ENCODE measurements around the gene XPOT. TPM values are rescaled to one million over a fixed set of nuclear protein-coding genes. Genes with fewer than 3 reads are reported as not detected.

The XPOT gene
- polyA plus RNA-seq, 2 donors: 14.2 to 19.0 TPM

GRCh38 chr12:64413884-64414283, 9.7 kb downstream of the XPOT start:
- no peaks in the 10 kb centered on the region for H3K9me3 ChIP-seq (ENCODE audit: control insufficient read depth in 2 of 2, insufficient read depth in 1 of 2, low read depth in 1 of 2, low read length in 1 of 2)
- 82 to 87% methylated on average over 2 of the region's 2 CpGs for WGBS, 2 donors
- H3K27ac ChIP-seq (ENCODE audit: low read depth in 2 of 2, low read length in 1 of 2): no peak overlapping the region
- no peaks in the 10 kb centered on the region for H3K27me3 ChIP-seq (ENCODE audit: control insufficient read depth in 1 of 2, insufficient read depth in 2 of 2, low read length in 2 of 2)
- H3K4me3 ChIP-seq (ENCODE audit: low read depth in 1 of 2, low read length in 2 of 2): no peak overlapping the region
- H3K4me1 ChIP-seq (ENCODE audit: control insufficient read depth in 2 of 2, insufficient read depth in 2 of 2, low read length in 1 of 2): no peaks in the 10 kb centered on the region
- peaks cover 4 to 13% of the 10 kb centered on the region in 2 donors for H3K36me3 ChIP-seq (ENCODE audit: control insufficient read depth in 2 of 2, insufficient read depth in 2 of 2, low read length in 1 of 2)

GRCh38 chr12:64418209-64418608, 14.0 kb downstream of the XPOT start:
- peaks cover 7 to 14% of the 10 kb centered on the region in 2 donors for H3K36me3 ChIP-seq (ENCODE audit: control insufficient read depth in 2 of 2, insufficient read depth in 2 of 2, low read length in 1 of 2)
- no peak overlapping the region for H3K4me3 ChIP-seq (ENCODE audit: low read depth in 1 of 2, low read length in 2 of 2)
- no peaks in the 10 kb centered on the region for H3K27me3 ChIP-seq (ENCODE audit: control insufficient read depth in 1 of 2, insufficient read depth in 2 of 2, low read length in 2 of 2)

GRCh38 chr12:64419696-64420095, 15.5 kb downstream of the XPOT start:
- WGBS, 2 donors: 82 to 91% methylated on average over 3 of the region's 3 CpGs
- Histone ChIP-seq H3K4me1 (ENCODE audit: control insufficient read depth in 2 of 2, insufficient read depth in 2 of 2, low read length in 1 of 2) (no peaks in the 10 kb centered on the region), H3K27ac (ENCODE audit: low read depth in 2 of 2, low read length in 1 of 2) (no peak overlapping the region), H3K9me3 (ENCODE audit: control insufficient read depth in 2 of 2, insufficient read depth in 1 of 2, low read depth in 1 of 2, low read length in 1 of 2) (no peaks in the 10 kb centered on the region), H3K27me3 (ENCODE audit: control insufficient read depth in 1 of 2, insufficient read depth in 2 of 2, low read length in 2 of 2) (no peaks in the 10 kb centered on the region), H3K4me3 (ENCODE audit: low read depth in 1 of 2, low read length in 2 of 2) (no peak overlapping the region), H3K36me3 (ENCODE audit: control insufficient read depth in 2 of 2, insufficient read depth in 2 of 2, low read length in 1 of 2) (peaks cover 5 to 12% of the 10 kb centered on the region in 2 donors)

More at GRCh38 chr12:64418209-64418608, 14.0 kb downstream of the XPOT start:
- Histone ChIP-seq H3K9me3 (ENCODE audit: control insufficient read depth in 2 of 2, insufficient read depth in 1 of 2, low read depth in 1 of 2, low read length in 1 of 2) (no peaks in the 10 kb centered on the region), H3K4me1 (ENCODE audit: control insufficient read depth in 2 of 2, insufficient read depth in 2 of 2, low read length in 1 of 2) (no peaks in the 10 kb centered on the region), H3K27ac (ENCODE audit: low read depth in 2 of 2, low read length in 1 of 2) (no peak overlapping the region)

GRCh38 chr12:64427988-64428387, 23.8 kb downstream of the XPOT start:
- Histone ChIP-seq H3K4me1 (ENCODE audit: control insufficient read depth in 2 of 2, insufficient read depth in 2 of 2, low read length in 1 of 2) (no peaks in the 10 kb centered on the region), H3K4me3 (ENCODE audit: low read depth in 1 of 2, low read length in 2 of 2) (no peak overlapping the region), H3K27me3 (ENCODE audit: control insufficient read depth in 1 of 2, insufficient read depth in 2 of 2, low read length in 2 of 2) (no peaks in the 10 kb centered on the region), H3K27ac (ENCODE audit: low read depth in 2 of 2, low read length in 1 of 2) (no peak overlapping the region), H3K9me3 (ENCODE audit: control insufficient read depth in 2 of 2, insufficient read depth in 1 of 2, low read depth in 1 of 2, low read length in 1 of 2) (no peaks in the 10 kb centered on the region), H3K36me3 (ENCODE audit: control insufficient read depth in 2 of 2, insufficient read depth in 2 of 2, low read length in 1 of 2) (peaks cover 8 to 10% of the 10 kb centered on the region in 2 donors)
- WGBS, 2 donors: 21 to 24% methylated on average over 1 of the region's 1 CpG

GRCh38 chr12:64428956-64429355, 24.8 kb downstream of the XPOT start:
- Histone ChIP-seq H3K27me3 (ENCODE audit: control insufficient read depth in 1 of 2, insufficient read depth in 2 of 2, low read length in 2 of 2) (no peaks in the 10 kb centered on the region), H3K4me3 (ENCODE audit: low read depth in 1 of 2, low read length in 2 of 2) (no peak overlapping the region), H3K27ac (ENCODE audit: low read depth in 2 of 2, low read length in 1 of 2) (no peak overlapping the region), H3K4me1 (ENCODE audit: control insufficient read depth in 2 of 2, insufficient read depth in 2 of 2, low read length in 1 of 2) (no peaks in the 10 kb centered on the region), H3K9me3 (ENCODE audit: control insufficient read depth in 2 of 2, insufficient read depth in 1 of 2, low read depth in 1 of 2, low read length in 1 of 2) (no peaks in the 10 kb centered on the region), H3K36me3 (ENCODE audit: control insufficient read depth in 2 of 2, insufficient read depth in 2 of 2, low read length in 1 of 2) (peaks cover 8 to 12% of the 10 kb centered on the region in 2 donors)
- 91 to 95% methylated on average over 4 of the region's 4 CpGs for WGBS, 2 donors

- Histone ChIP-seq H3K27me3 (ENCODE audit: control insufficient read depth in 1 of 2, insufficient read depth in 2 of 2, low read length in 2 of 2) (no peaks in the 10 kb centered on the region), H3K4me3 (ENCODE audit: low read depth in 1 of 2, low read length in 2 of 2) (no peak overlapping the region), H3K36me3 (ENCODE audit: control insufficient read depth in 2 of 2, insufficient read depth in 2 of 2, low read length in 1 of 2) (peaks cover under 1 to 12% of the 10 kb centered on the region in 2 donors), H3K27ac (ENCODE audit: low read depth in 2 of 2, low read length in 1 of 2) (no peak overlapping the region), H3K9me3 (ENCODE audit: control insufficient read depth in 2 of 2, insufficient read depth in 1 of 2, low read depth in 1 of 2, low read length in 1 of 2) (no peaks in the 10 kb centered on the region), H3K4me1 (ENCODE audit: control insufficient read depth in 2 of 2, insufficient read depth in 2 of 2, low read length in 1 of 2) (no peaks in the 10 kb centered on the region)
- 75 to 77% methylated on average over 2 of the region's 2 CpGs for WGBS, 2 donors
These were observed 26.7 kb downstream of the XPOT start for GRCh38 chr12:64430886-64431285.

GRCh38 chr12:64431791-64432190, 27.6 kb downstream of the XPOT start:
- no peaks in the 10 kb centered on the region for H3K27me3 ChIP-seq (ENCODE audit: control insufficient read depth in 1 of 2, insufficient read depth in 2 of 2, low read length in 2 of 2)

GRCh38 chr12:64433915-64434314, 29.7 kb downstream of the XPOT start:
- no peaks in the 10 kb centered on the region for H3K27me3 ChIP-seq (ENCODE audit: control insufficient read depth in 1 of 2, insufficient read depth in 2 of 2, low read length in 2 of 2)
- no peak overlapping the region for H3K27ac ChIP-seq (ENCODE audit: low read depth in 2 of 2, low read length in 1 of 2)
- 93 to 95% methylated on average over 5 of the region's 5 CpGs for WGBS, 2 donors
- H3K4me3 ChIP-seq (ENCODE audit: low read depth in 1 of 2, low read length in 2 of 2): no peak overlapping the region
- no peaks in the 10 kb centered on the region for H3K9me3 ChIP-seq (ENCODE audit: control insufficient read depth in 2 of 2, insufficient read depth in 1 of 2, low read depth in 1 of 2, low read length in 1 of 2)
- no peaks in the 10 kb centered on the region for H3K4me1 ChIP-seq (ENCODE audit: control insufficient read depth in 2 of 2, insufficient read depth in 2 of 2, low read length in 1 of 2)
- H3K36me3 ChIP-seq (ENCODE audit: control insufficient read depth in 2 of 2, insufficient read depth in 2 of 2, low read length in 1 of 2): peaks cover 7 to 10% of the 10 kb centered on the region in 2 donors

More at GRCh38 chr12:64431791-64432190, 27.6 kb downstream of the XPOT start:
- no peak overlapping the region for H3K4me3 ChIP-seq (ENCODE audit: low read depth in 1 of 2, low read length in 2 of 2)
- no peaks in the 10 kb centered on the region for H3K4me1 ChIP-seq (ENCODE audit: control insufficient read depth in 2 of 2, insufficient read depth in 2 of 2, low read length in 1 of 2)
- 90 to 94% methylated on average over 4 of the region's 4 CpGs for WGBS, 2 donors
- H3K36me3 ChIP-seq (ENCODE audit: control insufficient read depth in 2 of 2, insufficient read depth in 2 of 2, low read length in 1 of 2): peaks cover 6 to 13% of the 10 kb centered on the region in 2 donors
- H3K27ac ChIP-seq (ENCODE audit: low read depth in 2 of 2, low read length in 1 of 2): no peak overlapping the region
- H3K9me3 ChIP-seq (ENCODE audit: control insufficient read depth in 2 of 2, insufficient read depth in 1 of 2, low read depth in 1 of 2, low read length in 1 of 2): no peaks in the 10 kb centered on the region

DNA sequence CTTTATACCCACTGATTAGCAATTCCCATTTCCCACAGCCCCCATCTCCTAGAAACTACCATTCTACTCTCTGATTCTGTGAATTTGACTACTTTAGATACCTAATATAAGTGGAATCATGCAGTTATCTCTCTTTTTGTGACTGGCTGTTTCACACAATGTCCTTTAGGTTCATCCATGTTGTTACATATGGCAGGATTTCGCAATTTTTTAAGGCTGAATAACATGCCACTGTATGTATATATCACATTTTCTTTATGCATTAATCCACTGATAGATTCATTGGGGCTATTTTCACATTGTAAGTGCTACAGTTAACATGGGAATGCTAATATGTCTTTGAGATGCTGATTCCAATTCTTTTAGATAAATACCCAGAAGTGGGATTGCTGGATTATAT, 35.9 kb downstream of the XPOT start:
- WGBS, 2 donors: 96% methylated on average over 1 of the region's 1 CpG
- Histone ChIP-seq H3K27me3 (ENCODE audit: control insufficient read depth in 1 of 2, insufficient read depth in 2 of 2, low read length in 2 of 2) (no peaks in the 10 kb centered on the region), H3K36me3 (ENCODE audit: control insufficient read depth in 2 of 2, insufficient read depth in 2 of 2, low read length in 1 of 2) (peaks cover 7 to 8% of the 10 kb centered on the region in 2 donors), H3K4me3 (ENCODE audit: low read depth in 1 of 2, low read length in 2 of 2) (no peak overlapping the region), H3K27ac (ENCODE audit: low read depth in 2 of 2, low read length in 1 of 2) (no peak overlapping the region), H3K9me3 (ENCODE audit: control insufficient read depth in 2 of 2, insufficient read depth in 1 of 2, low read depth in 1 of 2, low read length in 1 of 2) (no peaks in the 10 kb centered on the region), H3K4me1 (ENCODE audit: control insufficient read depth in 2 of 2, insufficient read depth in 2 of 2, low read length in 1 of 2) (no peaks in the 10 kb centered on the region)

- 86 to 89% methylated on average over 2 of the region's 2 CpGs for WGBS, 2 donors
- peaks cover 0 to 10% of the 10 kb centered on the region in 2 donors for H3K36me3 ChIP-seq (ENCODE audit: control insufficient read depth in 2 of 2, insufficient read depth in 2 of 2, low read length in 1 of 2)
- H3K4me1 ChIP-seq (ENCODE audit: control insufficient read depth in 2 of 2, insufficient read depth in 2 of 2, low read length in 1 of 2): no peaks in the 10 kb centered on the region
- no peak overlapping the region for H3K27ac ChIP-seq (ENCODE audit: low read depth in 2 of 2, low read length in 1 of 2)
- H3K9me3 ChIP-seq (ENCODE audit: control insufficient read depth in 2 of 2, insufficient read depth in 1 of 2, low read depth in 1 of 2, low read length in 1 of 2): no peaks in the 10 kb centered on the region
- no peaks in the 10 kb centered on the region for H3K27me3 ChIP-seq (ENCODE audit: control insufficient read depth in 1 of 2, insufficient read depth in 2 of 2, low read length in 2 of 2)
- H3K4me3 ChIP-seq (ENCODE audit: low read depth in 1 of 2, low read length in 2 of 2): no peak overlapping the region
These were observed 41.3 kb downstream of the XPOT start for GRCh38 chr12:64445490-64445889.
